ENCODE measurements around the gene RBM47.

RBM47 gene

GRCh38 chr4:40613456-40613855, 16.2 kb downstream of the RBM47 start:
- H3K27ac ChIP-seq = no peak overlapping the region
- TF ChIP-seq CTCF (IDR thresholded peaks at IDR 0.05) (no peak), ZFX (IDR thresholded peaks at IDR 0.05; ENCODE audit: borderline replicate concordance) (no peak)

- TF ChIP-seq ZFX (IDR thresholded peaks at IDR 0.05; ENCODE audit: borderline replicate concordance) = no peak
- no peak for TF ChIP-seq CTCF (IDR thresholded peaks at IDR 0.05)
- no peak overlapping the region for H3K27ac ChIP-seq
Observed at GRCh38 chr4:40612831-40613230, 16.8 kb downstream of the RBM47 start.

GRCh38 chr4:40612283-40612682, 17.4 kb downstream of the RBM47 start:
- no peak overlapping the region for H3K27ac ChIP-seq
- TF ChIP-seq ZFX (IDR thresholded peaks at IDR 0.05; ENCODE audit: borderline replicate concordance) (no peak), CTCF (IDR thresholded peaks at IDR 0.05) (no peak)

- H3K27ac ChIP-seq = no peak overlapping the region
- TF ChIP-seq ZFX (IDR thresholded peaks at IDR 0.05; ENCODE audit: borderline replicate concordance) (no peak), CTCF (IDR thresholded peaks at IDR 0.05) (no peak)
Observed at GRCh38 chr4:40608628-40609027, 21.0 kb downstream of the RBM47 start.

- TF ChIP-seq CTCF (IDR thresholded peaks at IDR 0.05) (no peak), ZFX (IDR thresholded peaks at IDR 0.05; ENCODE audit: borderline replicate concordance) (no peak)
- H3K27ac ChIP-seq = no peak overlapping the region
Observed at GRCh38 chr4:40607221-40607620, 22.4 kb downstream of the RBM47 start.

- no peak for TF ChIP-seq ZFX (IDR thresholded peaks at IDR 0.05; ENCODE audit: borderline replicate concordance)
- TF ChIP-seq CTCF (IDR thresholded peaks at IDR 0.05) = no peak
- no peak overlapping the region for H3K27ac ChIP-seq
Observed at GRCh38 chr4:40606239-40606767, 23.4 kb downstream of the RBM47 start.

- no peak for TF ChIP-seq CTCF (IDR thresholded peaks at IDR 0.05)
- TF ChIP-seq ZFX (IDR thresholded peaks at IDR 0.05; ENCODE audit: borderline replicate concordance) = no peak
- no peak overlapping the region for H3K27ac ChIP-seq
Observed at GRCh38 chr4:40603281-40603680, 26.4 kb downstream of the RBM47 start.
